Right lobe of liver (tissue), 6 donors: ENCODE measurements around the gene EML6. TPM values are rescaled to one million over a fixed set of nuclear protein-coding genes. Genes with fewer than 3 reads are reported as not detected.

Experiments
- ATAC-seq, 4 donors: fragments of 200-7000 bp; cut with Tn5 transposase; one replicate each; pipeline ENCODE4 v1.9.1; 2020; ENCODE audit warnings: mild to moderate bottlenecking in 4 of 4, moderate library complexity in 4 of 4
- DNase-seq, 3 donors: peaks; one replicate each; pipeline ENCODE4 v3.0.0-alpha.2; 2020
- H3K27ac ChIP-seq, 3 donors: fragments of 200-600 bp; one replicate each; pipeline ENCODE4 v1.8.0; 2022
- H3K27me3 ChIP-seq, 2 donors: fragments of 200-600 bp; one replicate each; pipeline ENCODE4 v1.8.0; 2022
- H3K36me3 ChIP-seq, 4 donors: fragments of 200-600 bp; sonication (generic) in 1 of 4; one replicate each; pipeline versions ENCODE4 v1.5.1 to v1.8.0; 2017 to 2022; ENCODE audit warnings: control low read depth in 1 of 4
- H3K4me1 ChIP-seq, 4 donors: fragments of 200-600 bp; sonication (generic) in 1 of 4; one replicate each; pipeline versions ENCODE4 v1.5.1 to v1.8.0; 2017 to 2022; ENCODE audit warnings: control low read depth in 1 of 4
- H3K4me3 ChIP-seq, 3 donors: fragments of 200-600 bp; one replicate each; pipeline ENCODE4 v1.8.0; 2022
- H3K9me3 ChIP-seq, 4 donors: fragments of 200-600 bp; sonication (generic) in 1 of 4; one replicate each; pipeline versions ENCODE4 v1.5.1 to v1.8.0; 2017 to 2022; ENCODE audit warnings: control low read depth in 1 of 4
- CTCF ChIP-seq, 4 donors: fragments of 200-600 bp in 3 of 4; fragments of 450-650 bp in 1 of 4; IDR thresholded peaks; one replicate each; pipeline versions ENCODE4 v1.5.1 to v1.8.0; 2016 to 2022; ENCODE audit warnings: antibody characterized with exemption in 4 of 4, mild to moderate bottlenecking in 2 of 4
- POLR2A ChIP-seq: fragments of 450-650 bp; IDR thresholded peaks from one replicate; pipeline ENCODE4 v1.6.1; 2017; ENCODE audit warnings: antibody characterized with exemption, mild to moderate bottlenecking
- WGBS: methylation state at CpG from one replicate; pipeline ENCODE4 v1.1.6; 2018; ENCODE audit warnings: low coverage, low lambda C conversion rate; ENCODE audit not compliant: insufficient coverage; ENCODE audit errors: missing lambda C conversion rate; 5-methylcytosine and 5-hydroxymethylcytosine counted together
- intact Hi-C, 2 donors: fragments of 100-400 bp; cut with DNase I; formaldehyde crosslinking; loops; one replicate each; pipeline versions ENCODE4 v1.11.2 to v1.14.1; 2022
- total RNA-seq, 6 experiments: library from RNA; depleted of rRNA in 2 of 6; stranded (reverse); fragments of >200 nt in 2 of 6; fragmentation: NEBNext Ultra II Directional in 3 of 6; extraction: Animal tissue kit (Norgen Biotek cat#: 25700) in 3 of 6; gene quantifications; one replicate each; pipeline versions ENCODE4 v1.1.0 to v1.2.4, GENCODE V29; 2016 to 2023
- donor health status: DM: no; HTN: yes; CAD: no.
- donor health status: DM: no; HTN: no; CAD: no.
- donor health status: DM: no; HTN: no; CAD: no.
- donor health status: DM: no; HTN: yes; CAD: no.
- donor health status: DM: no; HTN: yes; CAD: no.

The EML6 gene
- total RNA-seq, 6 experiments from 2014 or later, result 0.82 to 2.5 (median 1.5) TPM

DNA sequence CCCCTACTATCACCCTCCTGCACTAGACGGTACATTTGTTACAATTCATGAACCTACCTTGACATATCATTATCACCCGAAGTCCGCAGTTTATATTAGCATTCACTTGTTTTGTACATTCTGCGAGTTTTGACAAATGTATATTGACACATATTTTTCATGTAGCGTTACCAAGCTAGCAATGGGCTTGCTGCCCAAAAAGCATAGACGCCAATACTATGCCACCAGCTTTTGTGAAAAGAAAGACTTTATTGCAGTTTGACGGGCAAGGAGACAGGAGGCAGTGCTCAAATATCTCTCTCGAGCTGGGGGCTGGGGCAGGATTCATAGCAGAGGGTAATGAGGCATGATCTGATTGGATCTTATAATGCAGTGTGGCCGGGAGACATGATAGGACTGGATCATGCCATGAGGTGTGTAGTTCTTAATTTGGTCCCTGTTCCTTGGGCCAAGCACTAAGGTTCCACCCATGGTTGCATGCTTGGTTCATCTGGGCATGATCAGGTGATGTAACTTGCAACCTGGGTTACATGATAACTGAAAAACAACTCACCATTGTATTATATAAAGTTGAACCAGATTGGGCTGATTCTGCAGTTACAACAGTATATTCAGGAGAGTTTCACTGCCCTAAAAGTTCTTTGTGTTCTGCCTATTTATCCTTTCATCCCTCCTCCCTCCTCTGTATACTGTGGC lies 164.5 kb downstream of the EML6 start:
- TF ChIP-seq POLR2A (no peak), CTCF (IDR thresholded peaks at IDR 0.05) (no peak)
- 83% methylated on average over 9 of the region's 9 CpGs for WGBS
- intact Hi-C loops, result no loop called here
- no peaks in the 10 kb centered on the region for H3K36me3 ChIP-seq
- no peaks in the 10 kb centered on the region for H3K27me3 ChIP-seq
- H3K4me1 ChIP-seq, result no peaks in the 10 kb centered on the region
- no peak overlapping the region for H3K27ac ChIP-seq
- H3K4me3 ChIP-seq, result no peak overlapping the region
- ATAC-seq (no peak), DNase-seq (no peak)
- H3K9me3 ChIP-seq, result no peaks in the 10 kb centered on the region

GRCh38 chr2:54889053-54889452 lies 165.6 kb downstream of the EML6 start:
- H3K4me1 ChIP-seq, result no peaks in the 10 kb centered on the region
- H3K4me3 ChIP-seq, result no peak overlapping the region
- H3K27me3 ChIP-seq, result no peaks in the 10 kb centered on the region
- no peaks in the 10 kb centered on the region for H3K9me3 ChIP-seq
- WGBS, result 72% methylated on average over 2 of the region's 2 CpGs
- no peak for TF ChIP-seq CTCF (IDR thresholded peaks at IDR 0.05)
- no peak for TF ChIP-seq POLR2A
- intact Hi-C loops, result no loop called here
- no peaks in the 10 kb centered on the region for H3K36me3 ChIP-seq
- ATAC-seq, result no peak
- no peak overlapping the region for H3K27ac ChIP-seq
- no peak for DNase-seq

DNA sequence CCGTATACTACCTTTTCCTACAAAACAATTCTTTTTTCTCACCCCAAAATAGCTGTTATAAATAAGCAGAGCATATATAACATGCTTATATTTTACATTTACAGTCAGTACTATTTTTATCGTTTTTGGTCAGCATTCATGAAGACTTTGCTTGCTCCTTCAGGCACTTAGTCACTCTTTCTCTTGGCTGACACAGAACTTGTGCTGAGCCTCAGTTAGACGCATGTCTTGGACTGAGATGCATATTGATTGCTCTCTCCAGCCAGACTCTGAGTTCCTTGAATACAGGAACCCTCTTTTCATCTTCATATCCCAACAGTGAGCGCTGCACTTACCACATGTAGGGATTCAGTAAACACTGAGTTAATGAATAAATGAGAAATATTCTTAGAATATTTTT lies 168.4 kb downstream of the EML6 start:
- intact Hi-C loops, result loop anchor here in 1 of 2 donors (10.0 kb wide), 1 partner anchor 273 kb away; no protein-coding TSS in a partner anchor
- Histone ChIP-seq H3K27me3 (no peaks in the 10 kb centered on the region), H3K4me1 (no peaks in the 10 kb centered on the region)

GRCh38 chr2:54894467-54894866 lies 171.0 kb downstream of the EML6 start:
- no peak overlapping the region for H3K4me3 ChIP-seq
- no peaks in the 10 kb centered on the region for H3K27me3 ChIP-seq
- DNase-seq (no peak), ATAC-seq (no peak)
- TF ChIP-seq CTCF (IDR thresholded peaks at IDR 0.05) (no peak), POLR2A (no peak)
- H3K4me1 ChIP-seq, result no peaks in the 10 kb centered on the region
- WGBS, result 88% methylated on average over 3 of the region's 3 CpGs
- intact Hi-C loops, result loop anchor here in 1 of 2 donors (10.0 kb wide), 1 partner anchor 270 kb away; no protein-coding TSS in a partner anchor
- H3K27ac ChIP-seq, result no peak overlapping the region
- H3K9me3 ChIP-seq, result no peaks in the 10 kb centered on the region
- no peaks in the 10 kb centered on the region for H3K36me3 ChIP-seq

More for the DNA sequence above, 168.4 kb downstream of the EML6 start:
- ATAC-seq (no peak), DNase-seq (no peak)
- WGBS, result 54% methylated on average over 4 of the region's 4 CpGs
- no peaks in the 10 kb centered on the region for H3K36me3 ChIP-seq
- no peak overlapping the region for H3K27ac ChIP-seq
- no peak for TF ChIP-seq POLR2A
- no peak for TF ChIP-seq CTCF (IDR thresholded peaks at IDR 0.05)
- no peaks in the 10 kb centered on the region for H3K9me3 ChIP-seq
- H3K4me3 ChIP-seq, result no peak overlapping the region
